GM13976 (cell line): ENCODE data around the gene GINS2.

Experiments used
- DNase-seq: peaks from one replicate; pipeline ENCODE4 v3.0.0; 2012; ENCODE audit warnings: low spot score
- in situ Hi-C: fragments of 300-500 bp; cut with MboI; formaldehyde crosslinking; loops from one replicate; pipeline ENCODE4 v1.12.0; 2022; ENCODE audit warnings: low sequenced_read_pairs, mixed read lengths, inconsistent platforms; ENCODE audit not compliant: unreplicated experiment
- TF ChIP-seq, protein P1 (sequence below): IDR thresholded peaks from 2 replicates; pipeline ENCODE4 v1.5.1; 2012; ENCODE audit warnings: borderline replicate concordance, mild to moderate bottlenecking; ENCODE audit not compliant: insufficient read depth; ENCODE audit errors: extremely low read depth, missing control alignments, control extremely low read depth

The GINS2 gene

GRCh38 chr16:85629326-85629725, 59.4 kb downstream of the GINS2 start:
- TF ChIP-seq, protein P1, sequence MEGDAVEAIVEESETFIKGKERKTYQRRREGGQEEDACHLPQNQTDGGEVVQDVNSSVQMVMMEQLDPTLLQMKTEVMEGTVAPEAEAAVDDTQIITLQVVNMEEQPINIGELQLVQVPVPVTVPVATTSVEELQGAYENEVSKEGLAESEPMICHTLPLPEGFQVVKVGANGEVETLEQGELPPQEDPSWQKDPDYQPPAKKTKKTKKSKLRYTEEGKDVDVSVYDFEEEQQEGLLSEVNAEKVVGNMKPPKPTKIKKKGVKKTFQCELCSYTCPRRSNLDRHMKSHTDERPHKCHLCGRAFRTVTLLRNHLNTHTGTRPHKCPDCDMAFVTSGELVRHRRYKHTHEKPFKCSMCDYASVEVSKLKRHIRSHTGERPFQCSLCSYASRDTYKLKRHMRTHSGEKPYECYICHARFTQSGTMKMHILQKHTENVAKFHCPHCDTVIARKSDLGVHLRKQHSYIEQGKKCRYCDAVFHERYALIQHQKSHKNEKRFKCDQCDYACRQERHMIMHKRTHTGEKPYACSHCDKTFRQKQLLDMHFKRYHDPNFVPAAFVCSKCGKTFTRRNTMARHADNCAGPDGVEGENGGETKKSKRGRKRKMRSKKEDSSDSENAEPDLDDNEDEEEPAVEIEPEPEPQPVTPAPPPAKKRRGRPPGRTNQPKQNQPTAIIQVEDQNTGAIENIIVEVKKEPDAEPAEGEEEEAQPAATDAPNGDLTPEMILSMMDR = no peak
- in situ Hi-C loops = no loop called here
- DNase-seq = no peak

DNA sequence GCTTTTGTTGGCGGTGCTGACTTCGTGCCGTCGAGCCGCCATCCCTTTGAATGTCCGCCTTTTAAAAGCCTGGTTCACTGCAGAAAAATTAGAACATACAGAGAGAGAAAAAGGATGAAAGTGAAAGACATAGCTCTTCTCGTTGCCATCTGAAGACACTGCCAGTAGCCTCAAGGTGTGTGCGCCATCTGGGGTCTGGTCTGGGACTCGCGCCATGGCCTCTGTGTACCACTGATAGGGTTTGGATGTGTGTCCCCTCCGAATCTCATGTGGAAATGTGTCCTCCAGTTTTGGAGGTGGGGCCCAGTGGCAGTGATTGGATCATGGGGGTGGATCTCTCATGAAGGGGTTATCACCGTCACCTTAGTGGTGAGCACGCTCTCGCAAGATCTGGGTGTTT, 60.1 kb downstream of the GINS2 start:
- DNase-seq = no peak
- in situ Hi-C loops = no loop called here
- TF ChIP-seq, protein P1 = no peak

- DNase-seq = no peak
- TF ChIP-seq, protein P1 = no peak
- in situ Hi-C loops = no loop called here
Observed at GRCh38 chr16:85628265-85628556, 60.5 kb downstream of the GINS2 start.

DNA sequence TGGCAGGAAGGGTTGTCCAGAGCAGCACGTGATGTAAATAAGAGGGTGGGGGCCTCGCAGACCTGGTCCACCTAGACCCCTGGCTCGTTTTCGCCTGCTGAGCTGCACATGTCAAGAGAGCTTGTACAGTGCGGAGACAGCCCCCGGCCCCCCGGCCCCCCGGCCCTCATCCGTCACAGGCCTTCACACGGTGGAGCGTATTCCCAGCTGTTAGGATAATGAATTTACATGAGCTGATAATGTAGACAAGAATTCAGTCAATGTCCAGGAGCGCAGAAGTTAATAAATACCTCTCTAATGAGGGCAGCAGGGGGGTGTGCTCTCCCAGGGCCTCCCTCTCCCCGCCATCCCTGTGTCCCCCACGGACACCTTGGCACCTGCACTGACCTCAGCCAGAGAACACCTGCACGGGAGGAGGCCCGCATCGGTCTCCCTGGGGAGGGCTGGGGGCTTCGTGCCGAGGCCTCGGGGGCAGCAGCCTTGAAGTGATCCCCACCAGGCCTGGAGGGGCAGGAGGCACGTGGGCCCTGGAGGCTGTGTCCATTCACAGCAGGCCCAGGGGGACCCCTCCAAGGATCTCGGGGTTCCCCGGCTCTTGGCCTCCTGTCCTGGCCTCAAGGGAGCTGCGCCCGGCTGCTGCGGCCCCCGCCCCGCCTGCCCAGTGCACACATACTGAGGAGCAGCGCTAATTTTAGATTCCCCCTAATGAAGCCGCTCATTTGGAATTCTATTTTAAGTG, 61.1 kb downstream of the GINS2 start:
- in situ Hi-C loops = no loop called here
- TF ChIP-seq, protein P1 = no peak

GRCh38 chr16:85627089-85627488, 61.7 kb downstream of the GINS2 start:
- in situ Hi-C loops = no loop called here
- no peak for DNase-seq
- TF ChIP-seq, protein P1 = no peak

More for the DNA sequence above, 61.1 kb downstream of the GINS2 start:
- no peak for DNase-seq
